Measurements from ENCODE around the gene LGI4. TPM values are rescaled to one million over a fixed set of nuclear protein-coding genes. Genes with fewer than 3 reads are reported as not detected.

The LGI4 gene
- total and polyA plus RNA-seq, 12 donors = 0.17 to 22.4 (median 1.5) TPM

DNA sequence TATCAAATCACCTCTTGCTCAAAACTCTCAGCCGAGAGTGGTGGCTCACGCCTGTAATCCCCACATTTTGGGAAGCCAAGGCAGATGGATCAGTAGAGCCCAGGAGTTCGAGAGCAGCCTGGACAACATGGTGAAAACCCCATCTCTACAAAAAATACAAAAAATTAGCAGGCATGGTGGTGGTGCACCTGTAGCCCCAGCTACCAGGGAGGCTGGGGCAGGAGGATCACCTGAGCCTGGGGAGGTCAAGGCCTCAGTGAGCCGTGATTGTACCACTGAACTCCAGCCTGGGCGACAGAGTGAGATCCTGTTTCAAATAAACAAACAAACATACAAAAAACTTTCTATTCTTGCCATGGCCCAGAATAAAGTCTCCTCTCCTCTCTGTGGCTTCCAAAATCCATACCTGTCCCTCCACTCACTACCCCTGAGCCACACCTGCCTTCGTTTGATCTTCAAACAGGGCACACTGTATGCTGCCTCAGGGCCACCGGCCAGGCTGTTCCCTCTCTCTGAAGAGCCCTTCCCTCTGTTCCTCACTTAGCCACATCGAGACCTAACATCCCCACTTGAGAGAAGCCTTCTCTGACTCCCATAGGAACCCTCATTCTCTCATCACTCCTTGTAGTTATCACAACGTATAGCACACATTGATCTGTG is 6.3 kb downstream of the LGI4 start:
- H3K4me1 ChIP-seq (replicated peaks in 1 of 2) = peaks cover 0 to 14% of the 10 kb centered on the region in 2 donors
- H3K27ac ChIP-seq = no peak overlapping the region
- no peak for DNase-seq
- 87 to 93% (median 89%) methylated on average over 9 of the region's 9 CpGs for WGBS, 4 donors
- H3K36me3 ChIP-seq (replicated peaks in 1 of 2) = no peaks in the 10 kb centered on the region
- no peak overlapping the region for H3K4me3 ChIP-seq
- intact Hi-C loops (cut with DNase I) = no loop called here
- no peaks in the 10 kb centered on the region for H3K27me3 ChIP-seq
- H3K9me3 ChIP-seq (replicated peaks in 1 of 3) = no peaks in the 10 kb centered on the region
- TF ChIP-seq, protein P1, sequence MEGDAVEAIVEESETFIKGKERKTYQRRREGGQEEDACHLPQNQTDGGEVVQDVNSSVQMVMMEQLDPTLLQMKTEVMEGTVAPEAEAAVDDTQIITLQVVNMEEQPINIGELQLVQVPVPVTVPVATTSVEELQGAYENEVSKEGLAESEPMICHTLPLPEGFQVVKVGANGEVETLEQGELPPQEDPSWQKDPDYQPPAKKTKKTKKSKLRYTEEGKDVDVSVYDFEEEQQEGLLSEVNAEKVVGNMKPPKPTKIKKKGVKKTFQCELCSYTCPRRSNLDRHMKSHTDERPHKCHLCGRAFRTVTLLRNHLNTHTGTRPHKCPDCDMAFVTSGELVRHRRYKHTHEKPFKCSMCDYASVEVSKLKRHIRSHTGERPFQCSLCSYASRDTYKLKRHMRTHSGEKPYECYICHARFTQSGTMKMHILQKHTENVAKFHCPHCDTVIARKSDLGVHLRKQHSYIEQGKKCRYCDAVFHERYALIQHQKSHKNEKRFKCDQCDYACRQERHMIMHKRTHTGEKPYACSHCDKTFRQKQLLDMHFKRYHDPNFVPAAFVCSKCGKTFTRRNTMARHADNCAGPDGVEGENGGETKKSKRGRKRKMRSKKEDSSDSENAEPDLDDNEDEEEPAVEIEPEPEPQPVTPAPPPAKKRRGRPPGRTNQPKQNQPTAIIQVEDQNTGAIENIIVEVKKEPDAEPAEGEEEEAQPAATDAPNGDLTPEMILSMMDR (IDR thresholded peaks at IDR 0.05) = no peak
- TF ChIP-seq POLR2A (IDR thresholded peaks at IDR 0.05) = no peak

DNA sequence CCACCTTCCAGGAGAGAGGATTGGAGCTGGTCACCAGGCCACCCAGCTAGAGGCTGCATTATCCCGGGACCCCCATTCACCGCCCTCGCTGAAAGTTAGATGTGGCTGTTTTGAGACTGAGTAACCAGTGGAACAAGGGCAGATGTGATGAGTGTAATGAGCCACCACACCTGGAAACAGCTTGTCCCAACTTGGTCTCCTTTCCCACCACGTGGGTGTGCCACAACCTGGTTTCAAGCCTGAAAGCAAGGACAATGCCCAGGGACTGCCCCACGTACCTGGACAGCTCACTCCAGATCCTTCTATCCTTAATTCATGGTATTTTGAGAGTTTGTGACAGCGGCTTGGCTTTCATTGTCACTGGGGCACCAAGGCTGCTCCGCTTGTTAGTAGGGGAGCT is 7.0 kb downstream of the LGI4 start:
- no peak overlapping the region for H3K4me3 ChIP-seq
- no peak overlapping the region for H3K27ac ChIP-seq
- no peaks in the 10 kb centered on the region for H3K36me3 ChIP-seq (replicated peaks in 1 of 2)
- no peaks in the 10 kb centered on the region for H3K9me3 ChIP-seq (replicated peaks in 1 of 3)
- H3K4me1 ChIP-seq (replicated peaks in 1 of 2) = peaks cover 0 to 16% of the 10 kb centered on the region in 2 donors
- intact Hi-C loops (cut with DNase I) = no loop called here
- no peaks in the 10 kb centered on the region for H3K27me3 ChIP-seq
- TF ChIP-seq, protein P1 (IDR thresholded peaks at IDR 0.05) = no peak
- no peak for TF ChIP-seq POLR2A (IDR thresholded peaks at IDR 0.05)
- WGBS, 4 donors = 79 to 94% (median 86%) methylated on average over 5 to 7 of the region's 7 CpGs
- DNase-seq = no peak

DNA sequence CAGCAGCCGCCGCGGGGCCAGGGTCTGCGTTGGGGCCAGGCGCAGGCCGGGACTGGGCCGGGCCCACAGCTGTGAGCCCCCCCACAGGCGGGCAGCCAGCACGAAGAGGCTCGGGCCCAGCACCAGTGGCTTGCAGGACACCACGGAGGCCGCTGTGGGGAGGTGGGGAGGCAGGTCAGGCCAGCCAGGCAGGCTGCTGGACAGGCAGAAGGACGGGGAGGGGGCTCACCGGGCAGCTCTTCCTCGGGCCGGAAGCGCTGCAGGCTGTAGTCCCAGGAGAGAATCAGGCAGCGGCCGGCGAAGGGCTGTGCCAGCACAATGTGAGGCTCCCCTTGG is 8.3 kb downstream of the LGI4 start:
- 56 to 61% (median 59%) methylated on average over 8 to 20 of the region's 20 CpGs for WGBS, 4 donors
- Histone ChIP-seq H3K27me3 (no peaks in the 10 kb centered on the region), H3K4me1 (replicated peaks in 1 of 2) (peaks cover 0 to 16% of the 10 kb centered on the region in 2 donors), H3K27ac (peak overlapping the region in 1 of 5 donors; percentile 5), H3K9me3 (replicated peaks in 1 of 3) (no peaks in the 10 kb centered on the region), H3K36me3 (replicated peaks in 1 of 2) (no peaks in the 10 kb centered on the region), H3K4me3 (no peak overlapping the region)
- intact Hi-C loops (cut with DNase I) = no loop called here
- DNase-seq = no peak
- TF ChIP-seq, protein P1 (IDR thresholded peaks at IDR 0.05) = no peak
- no peak for TF ChIP-seq POLR2A (IDR thresholded peaks at IDR 0.05)

DNA sequence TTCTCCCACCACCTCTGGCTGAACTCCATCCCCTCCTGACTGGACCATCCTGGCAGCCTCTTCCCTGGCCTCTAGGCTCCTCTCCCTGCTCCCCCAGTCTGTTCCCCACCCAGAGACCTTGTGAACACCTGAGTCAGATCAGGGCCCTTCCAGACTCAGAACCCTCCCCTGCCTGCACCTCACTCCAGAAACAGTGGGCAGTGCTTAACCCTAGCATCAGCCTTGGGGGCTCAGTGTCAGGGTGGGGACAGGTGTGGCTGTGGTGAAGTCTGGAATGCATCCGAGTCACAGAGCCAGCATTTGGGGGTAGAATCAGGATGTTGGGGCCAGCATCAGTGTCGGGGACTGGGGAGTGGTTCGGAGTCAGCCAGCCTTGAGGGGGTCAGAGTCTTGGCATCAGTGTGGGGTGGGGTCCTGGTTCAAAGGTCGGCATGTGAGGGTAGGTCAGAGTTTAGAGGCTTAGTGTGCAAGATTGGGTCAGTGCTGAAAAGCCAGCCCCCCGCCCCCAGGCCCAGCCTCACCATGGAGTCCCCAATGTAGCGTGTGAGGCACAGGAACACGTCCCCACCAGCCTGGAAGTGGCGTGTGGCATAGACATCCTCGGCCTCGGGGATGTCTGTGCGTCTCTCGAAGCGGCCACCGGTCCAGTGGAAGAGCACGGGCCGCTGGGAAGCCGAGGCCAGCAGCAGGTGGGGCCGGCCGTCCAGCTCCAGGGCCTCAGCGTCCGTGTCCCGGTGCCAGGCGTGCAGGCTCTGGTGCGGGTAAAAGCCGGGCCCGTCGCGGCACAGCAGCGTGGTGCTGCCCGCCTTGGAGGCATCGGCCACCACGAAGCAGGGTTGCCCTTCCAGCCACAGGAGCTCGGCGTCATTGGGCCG is 8.9 kb downstream of the LGI4 start:
- 75 to 89% (median 83%) methylated on average over 3 to 35 of the region's 35 CpGs for WGBS, 4 donors
- no peak for DNase-seq
- no peaks in the 10 kb centered on the region for H3K36me3 ChIP-seq (replicated peaks in 1 of 2)
- no peak overlapping the region for H3K4me3 ChIP-seq
- no peak for TF ChIP-seq POLR2A (IDR thresholded peaks at IDR 0.05)
- TF ChIP-seq, protein P1 (IDR thresholded peaks at IDR 0.05) = no peak
- H3K27ac ChIP-seq = peak overlapping the region in 1 of 5 donors; percentile 5
- H3K9me3 ChIP-seq (replicated peaks in 1 of 3) = no peaks in the 10 kb centered on the region
- H3K27me3 ChIP-seq = no peaks in the 10 kb centered on the region
- intact Hi-C loops (cut with DNase I) = no loop called here
- H3K4me1 ChIP-seq (replicated peaks in 1 of 2) = peaks cover 0 to 16% of the 10 kb centered on the region in 2 donors
